Lower leg skin (tissue), 4 donors: ENCODE results near the gene CSMD2. TPM values are rescaled to one million over a fixed set of nuclear protein-coding genes. Genes with fewer than 3 reads are reported as not detected.
A peak's percentile ranks its signal among the peaks of the same experiment; 100 is the strongest.

Experiments used
- DNase-seq, 2 donors: peaks; one replicate each; pipeline ENCODE4 v3.0.0-alpha.2; 2019; ENCODE audit warnings: low spot score in 2 of 2
- H3K4me3 ChIP-seq: fragments of 200-600 bp; sonication (generic); 2 replicates; pipeline ENCODE4 v1.5.1; 2017; ENCODE audit warnings: mild to moderate bottlenecking, low read depth; ENCODE audit not compliant: poor library complexity, severe bottlenecking
- POLR2A ChIP-seq, 2 donors: fragments of 450-650 bp; IDR thresholded peaks; one replicate each; pipeline ENCODE4 v1.6.1; 2016 to 2017; ENCODE audit warnings: antibody characterized with exemption in 2 of 2, mild to moderate bottlenecking in 1 of 2, moderate library complexity in 1 of 2
- WGBS, 2 donors: methylation state at CpG; one replicate each; pipeline ENCODE4 v1.1.5; 2018; 5-methylcytosine and 5-hydroxymethylcytosine counted together
- intact Hi-C: fragments of 100-400 bp; cut with DNase I; formaldehyde crosslinking; loops from one replicate; pipeline ENCODE4 v1.15.0; 2023; ENCODE audit warnings: low total_unique reads
- total RNA-seq, 4 donors: library from RNA; depleted of rRNA; stranded (reverse); fragments of >200 nt; gene quantifications; one replicate each; pipeline ENCODE4 v1.1.0, GENCODE V29; 2016
- TF ChIP-seq, protein P1 (sequence below), 3 donors: fragments of 450-650 bp; IDR thresholded peaks; one replicate each; pipeline ENCODE4 v1.5.1; 2016; ENCODE audit warnings: antibody characterized with exemption in 3 of 3, mild to moderate bottlenecking in 3 of 3, moderate library complexity in 2 of 3

The CSMD2 gene
- total RNA-seq, 4 donors from 2014 or later: 0.11 to 1.0 TPM; not detected in 2

DNA sequence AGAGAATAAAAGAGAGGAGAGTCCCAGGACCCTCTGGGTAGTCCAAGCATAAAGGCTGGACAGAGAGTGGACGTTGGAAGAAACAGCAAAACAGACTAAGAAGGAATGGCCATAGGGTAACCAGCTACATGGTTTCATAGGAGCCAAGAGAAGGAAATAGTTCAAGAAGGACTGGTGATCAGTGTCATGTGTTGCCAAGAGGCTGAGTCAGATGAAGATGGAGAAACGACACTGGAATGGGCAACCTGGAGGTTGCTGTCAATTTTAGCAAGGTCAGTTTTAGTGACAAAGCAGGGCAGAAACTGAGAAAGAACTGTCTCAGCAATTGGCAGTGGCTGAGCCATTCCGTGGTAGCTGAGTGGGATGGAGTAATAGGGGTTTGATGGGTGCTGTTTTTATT is 259.8 kb downstream of the CSMD2 start:
- intact Hi-C loops: no loop called here
- H3K4me3 ChIP-seq: no peak overlapping the region
- DNase-seq: peak in 1 of 2 donors; percentile 3
- WGBS, 2 donors: 61 to 62% methylated on average over 3 of the region's 3 CpGs
- TF ChIP-seq, protein P1, sequence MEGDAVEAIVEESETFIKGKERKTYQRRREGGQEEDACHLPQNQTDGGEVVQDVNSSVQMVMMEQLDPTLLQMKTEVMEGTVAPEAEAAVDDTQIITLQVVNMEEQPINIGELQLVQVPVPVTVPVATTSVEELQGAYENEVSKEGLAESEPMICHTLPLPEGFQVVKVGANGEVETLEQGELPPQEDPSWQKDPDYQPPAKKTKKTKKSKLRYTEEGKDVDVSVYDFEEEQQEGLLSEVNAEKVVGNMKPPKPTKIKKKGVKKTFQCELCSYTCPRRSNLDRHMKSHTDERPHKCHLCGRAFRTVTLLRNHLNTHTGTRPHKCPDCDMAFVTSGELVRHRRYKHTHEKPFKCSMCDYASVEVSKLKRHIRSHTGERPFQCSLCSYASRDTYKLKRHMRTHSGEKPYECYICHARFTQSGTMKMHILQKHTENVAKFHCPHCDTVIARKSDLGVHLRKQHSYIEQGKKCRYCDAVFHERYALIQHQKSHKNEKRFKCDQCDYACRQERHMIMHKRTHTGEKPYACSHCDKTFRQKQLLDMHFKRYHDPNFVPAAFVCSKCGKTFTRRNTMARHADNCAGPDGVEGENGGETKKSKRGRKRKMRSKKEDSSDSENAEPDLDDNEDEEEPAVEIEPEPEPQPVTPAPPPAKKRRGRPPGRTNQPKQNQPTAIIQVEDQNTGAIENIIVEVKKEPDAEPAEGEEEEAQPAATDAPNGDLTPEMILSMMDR (IDR thresholded peaks at IDR 0.05): no peak
- TF ChIP-seq POLR2A (IDR thresholded peaks at IDR 0.05): no peak

DNA sequence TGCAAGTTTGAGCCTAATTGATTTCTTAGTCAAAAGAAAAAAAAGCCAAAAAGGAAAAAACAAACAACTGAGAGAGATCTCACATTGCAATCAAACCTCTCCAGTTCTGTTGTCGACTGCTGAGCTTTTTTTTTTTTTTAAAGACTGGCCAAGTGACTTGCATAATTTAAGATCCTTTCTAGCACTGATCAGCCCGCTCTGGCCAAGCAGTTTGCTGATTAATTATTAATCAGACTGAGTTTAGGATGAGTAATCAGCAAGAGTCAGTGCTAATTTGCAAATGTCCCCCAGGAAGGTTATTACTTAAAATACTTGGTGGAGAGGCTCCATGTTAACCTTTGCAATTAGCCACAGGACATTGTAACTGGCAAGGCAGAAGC is 261.8 kb downstream of the CSMD2 start:
- no peak overlapping the region for H3K4me3 ChIP-seq
- no peak for DNase-seq
- intact Hi-C loops: no loop called here
- WGBS, 2 donors: 5 to 25% methylated on average over 2 of the region's 2 CpGs
- no peak for TF ChIP-seq POLR2A (IDR thresholded peaks at IDR 0.05)
- TF ChIP-seq, protein P1 (IDR thresholded peaks at IDR 0.05): no peak

DNA sequence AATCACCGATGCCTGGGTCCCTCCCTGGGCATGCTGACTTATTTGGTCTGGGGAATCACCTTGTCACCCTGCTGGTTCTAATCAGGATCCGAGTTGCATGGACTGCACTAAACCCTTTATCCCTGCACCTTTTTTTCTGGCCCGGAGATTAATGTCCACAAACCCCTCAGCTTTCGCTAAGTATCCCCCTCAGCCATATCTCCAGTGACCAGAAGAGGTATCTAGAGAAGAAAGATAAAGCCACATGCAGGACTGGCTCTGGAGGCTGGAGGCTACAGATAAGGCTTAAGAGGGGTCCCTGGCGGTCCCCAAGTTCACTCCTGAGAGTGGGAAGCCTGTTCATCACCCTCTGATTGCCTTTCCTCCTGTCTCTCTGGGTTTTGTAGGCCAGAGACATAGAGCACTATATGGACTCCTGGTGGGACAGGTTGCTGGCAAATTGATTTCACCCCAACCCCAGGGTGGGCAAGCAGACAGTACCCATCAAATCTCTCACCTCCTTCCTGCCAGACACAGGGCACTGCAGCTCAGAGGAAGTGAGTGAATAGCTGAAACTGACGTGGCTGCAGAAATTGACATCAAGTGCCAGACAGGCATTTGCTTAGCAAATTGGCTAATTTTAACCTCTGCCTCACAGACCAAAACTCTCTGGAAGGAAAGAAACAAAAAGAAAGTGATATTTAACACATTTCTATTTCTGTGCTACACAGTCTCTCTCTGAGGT is 262.4 kb downstream of the CSMD2 start:
- TF ChIP-seq, protein P1 (IDR thresholded peaks at IDR 0.05): no peak
- TF ChIP-seq POLR2A (IDR thresholded peaks at IDR 0.05): no peak
- H3K4me3 ChIP-seq: no peak overlapping the region
- no peak for DNase-seq
- 64 to 75% methylated on average over 6 of the region's 6 CpGs for WGBS, 2 donors
- intact Hi-C loops: no loop called here

DNA sequence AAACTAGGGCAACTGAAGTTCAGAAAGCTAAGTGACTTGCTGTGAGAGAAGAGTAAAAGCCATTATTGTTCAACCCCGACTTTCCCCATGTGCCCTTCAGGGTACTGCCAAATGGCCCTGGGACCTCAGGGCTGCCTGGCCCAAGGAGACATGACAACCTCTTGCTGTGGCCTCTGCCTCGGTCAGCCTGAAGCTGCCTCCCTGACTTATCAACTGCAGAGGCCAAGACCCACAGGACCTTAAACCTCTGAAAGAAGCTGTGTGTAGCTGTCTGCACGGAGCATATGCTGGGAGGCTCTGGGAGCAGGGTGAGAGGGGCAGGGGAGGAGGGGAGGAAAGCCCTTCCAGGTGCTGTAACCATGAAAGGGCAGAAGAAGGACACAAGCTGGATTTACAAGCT is 265.3 kb downstream of the CSMD2 start:
- intact Hi-C loops: no loop called here
- TF ChIP-seq, protein P1 (IDR thresholded peaks at IDR 0.05): no peak
- no peak for TF ChIP-seq POLR2A (IDR thresholded peaks at IDR 0.05)
- DNase-seq: peak in 1 of 2 donors; percentile 52
- WGBS, 2 donors: 92 to 93% methylated on average over 3 of the region's 3 CpGs
- H3K4me3 ChIP-seq: no peak overlapping the region

DNA sequence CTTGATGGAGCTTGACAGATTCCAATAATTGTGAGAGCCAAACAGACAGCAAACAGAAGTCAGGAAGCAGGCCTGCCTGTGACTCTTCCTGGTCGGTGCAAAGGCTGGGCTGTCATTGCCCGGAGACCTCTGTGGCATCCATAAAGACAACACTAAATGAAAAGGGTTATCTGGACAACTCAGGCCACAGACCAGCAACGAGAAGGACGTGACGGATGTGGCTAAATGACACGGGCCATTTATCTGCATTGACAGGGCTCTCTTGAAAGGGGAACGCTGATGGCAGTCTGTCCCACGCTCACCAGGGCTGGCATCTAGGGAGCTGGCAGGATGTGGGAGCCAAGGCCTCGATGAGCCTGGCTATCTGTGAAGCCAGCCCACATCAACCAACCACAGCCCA is 266.1 kb downstream of the CSMD2 start:
- peak in 1 of 2 donors; percentile 59 for DNase-seq
- TF ChIP-seq, protein P1 (IDR thresholded peaks at IDR 0.05): no peak
- TF ChIP-seq POLR2A (IDR thresholded peaks at IDR 0.05): no peak
- 78 to 81% methylated on average over 9 of the region's 9 CpGs for WGBS, 2 donors
- H3K4me3 ChIP-seq: no peak overlapping the region
- intact Hi-C loops: no loop called here

DNA sequence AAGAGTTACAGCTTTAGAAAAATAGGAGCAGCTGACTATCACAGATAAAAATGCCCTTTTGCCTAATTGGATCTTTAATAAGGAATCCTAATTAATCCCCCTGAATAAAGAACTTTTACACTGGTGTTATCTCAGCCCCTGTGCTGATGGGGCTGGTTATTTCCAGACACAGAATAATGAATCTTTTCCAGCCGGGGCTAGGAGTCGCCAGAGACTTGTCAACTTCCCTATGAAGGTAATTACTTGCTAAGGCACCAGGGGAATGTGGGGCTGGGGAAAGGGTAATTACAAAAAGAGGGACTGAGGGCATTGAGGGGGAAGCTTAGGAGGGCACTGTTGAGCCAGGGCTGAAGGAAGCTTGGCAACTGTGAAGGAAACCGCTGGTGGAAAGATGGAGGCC is 266.6 kb downstream of the CSMD2 start:
- H3K4me3 ChIP-seq: no peak overlapping the region
- 76 to 82% methylated on average over 3 of the region's 3 CpGs for WGBS, 2 donors
- peak in 1 of 2 donors; percentile 48 for DNase-seq
- intact Hi-C loops: no loop called here
- TF ChIP-seq, protein P1 (IDR thresholded peaks at IDR 0.05): no peak
- TF ChIP-seq POLR2A (IDR thresholded peaks at IDR 0.05): no peak
